KBM-7 (cell line): ENCODE results near the gene C16orf95.

Experiments used
- DNase-seq: peaks from one replicate; pipeline ENCODE4 v3.0.0-alpha.2; 2015
- in situ Hi-C: fragments of 300-500 bp; cut with MboI; formaldehyde crosslinking; loops from 2 replicates; pipeline ENCODE4 v1.14.3; 2020; ENCODE audit warnings: low sequenced_read_pairs, low pct_unique_long_range_greater_than_20kb, mixed read lengths

Gene C16orf95

DNA sequence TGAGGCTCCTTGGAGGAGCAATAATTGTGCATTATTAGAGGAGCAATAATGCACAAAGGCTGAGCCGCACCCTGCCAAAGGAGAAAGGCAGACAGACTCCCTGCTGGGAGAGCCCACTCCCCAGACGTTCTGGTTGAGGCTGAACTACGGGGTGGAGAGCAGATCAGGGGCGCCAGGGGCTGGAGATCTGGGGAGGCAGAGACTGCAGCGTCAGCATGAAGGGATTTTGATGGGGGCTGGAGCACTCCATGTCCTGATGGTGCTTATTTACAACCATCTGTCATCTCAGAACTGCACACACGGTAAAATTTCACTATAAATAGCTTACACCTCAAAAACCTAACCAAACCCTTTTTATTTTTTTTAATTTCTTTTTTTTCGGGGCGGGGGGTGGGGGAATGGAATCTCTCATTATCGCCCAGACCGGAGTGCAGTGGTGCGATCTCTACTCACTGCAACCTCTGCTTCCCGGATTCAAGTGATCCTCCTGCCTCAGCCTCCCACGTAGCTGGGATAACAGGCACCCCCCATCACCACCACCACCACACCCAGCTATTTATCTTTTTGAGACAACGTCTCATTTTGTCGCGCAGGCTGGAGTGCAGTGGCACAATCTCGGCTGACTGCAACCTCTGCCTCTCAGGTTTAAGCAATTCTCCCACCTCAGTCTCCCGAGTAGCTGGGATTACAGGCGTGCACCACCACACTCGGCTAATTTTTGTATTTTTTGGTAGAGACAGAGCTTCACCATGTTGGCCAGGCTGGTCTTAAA lies 4.3 kb upstream of the C16orf95 start:
- no peak for DNase-seq
- in situ Hi-C loops = no loop called here

DNA sequence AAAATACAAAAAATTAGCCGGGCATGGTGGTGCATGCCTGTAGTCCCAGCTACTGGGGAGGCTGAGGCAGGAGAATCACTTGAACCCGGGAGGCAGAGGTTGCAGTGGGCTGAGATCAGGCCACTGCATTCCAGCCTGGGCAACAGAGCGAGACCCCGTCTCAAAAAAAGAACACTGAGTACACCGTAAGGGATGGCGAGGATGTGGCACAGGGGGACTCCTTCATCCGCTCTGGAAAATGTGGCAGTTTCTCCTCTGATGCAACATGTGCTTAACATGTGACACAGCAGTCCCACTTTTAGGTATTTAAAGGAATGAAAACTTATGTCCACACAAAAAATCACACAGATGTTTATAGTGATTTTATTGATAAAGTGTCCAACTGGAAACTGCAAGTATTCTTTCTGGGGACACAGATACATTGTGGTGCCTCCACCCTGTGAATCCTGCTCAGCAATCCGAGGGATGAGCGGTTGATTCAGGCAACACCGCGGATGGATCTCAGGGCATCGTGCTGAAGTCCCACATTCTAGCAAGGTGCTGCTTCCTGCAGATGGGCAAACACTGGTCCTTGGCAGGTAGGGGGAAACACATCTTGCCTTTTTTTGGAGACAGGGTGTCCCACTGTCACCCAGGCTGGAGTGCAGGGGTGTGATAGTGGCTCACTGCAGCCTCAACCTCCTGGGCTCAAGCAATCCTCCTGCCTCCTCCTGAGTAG lies 3.5 kb upstream of the C16orf95 start:
- in situ Hi-C loops = no loop called here
- DNase-seq = no peak

- no peak for DNase-seq
Observed at GRCh38 chr16:87319997-87320491, 2.9 kb upstream of the C16orf95 start.

DNA sequence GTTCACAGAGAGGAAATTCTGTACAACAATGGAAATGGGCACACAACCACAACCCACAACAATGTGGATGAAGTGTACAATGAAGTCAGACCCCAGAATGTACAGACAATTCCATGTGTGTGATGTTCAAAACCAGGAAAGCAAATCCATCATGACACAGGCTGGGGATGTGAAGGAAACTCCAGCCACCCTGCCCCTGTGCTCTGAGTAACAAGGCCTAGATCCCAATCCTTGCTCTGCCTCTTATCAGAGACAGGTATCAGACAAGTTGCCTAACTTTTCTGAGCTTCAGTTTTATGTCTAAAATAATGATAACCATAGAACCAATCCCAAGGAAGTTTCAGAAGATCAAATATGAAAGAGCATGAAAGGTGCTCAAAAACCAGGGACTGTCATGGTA lies 1.8 kb upstream of the C16orf95 start:
- in situ Hi-C loops = no loop called here

More at GRCh38 chr16:87319997-87320491, 2.9 kb upstream of the C16orf95 start:
- in situ Hi-C loops = no loop called here

GRCh38 chr16:87317750-87318644 lies 805 bp upstream of the C16orf95 start:
- DNase-seq = no peak
- in situ Hi-C loops = no loop called here

More for the DNA sequence above, 1.8 kb upstream of the C16orf95 start:
- no peak for DNase-seq

- in situ Hi-C loops = no loop called here
- DNase-seq = no peak
Observed at GRCh38 chr16:87316450-87316922, 706 bp downstream of the C16orf95 start.

- in situ Hi-C loops = no loop called here
- DNase-seq = no peak
Observed at GRCh38 chr16:87314990-87315420, 2.2 kb downstream of the C16orf95 start.

DNA sequence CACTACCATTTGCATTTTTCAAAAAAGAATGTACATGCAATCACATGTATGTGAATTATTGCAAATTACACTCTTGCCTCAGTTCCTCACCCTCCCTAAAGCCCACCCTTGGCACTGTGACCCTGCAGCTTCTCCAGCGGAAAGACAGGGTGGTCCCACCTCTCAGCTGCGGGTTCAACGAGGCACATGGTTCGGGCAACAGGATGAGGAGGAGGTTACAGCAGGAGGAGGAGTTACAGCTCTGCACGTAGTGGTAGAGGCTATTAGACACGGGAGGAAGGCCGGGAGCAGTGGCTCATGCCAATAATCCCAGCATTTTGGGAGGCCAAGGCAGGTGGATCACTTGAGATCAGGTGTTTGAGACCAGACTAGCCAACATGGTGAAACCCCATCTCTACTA lies 5.2 kb downstream of the C16orf95 start:
- in situ Hi-C loops = no loop called here
- DNase-seq = no peak

GRCh38 chr16:87311387-87311786 lies 5.8 kb downstream of the C16orf95 start:
- no peak for DNase-seq
- in situ Hi-C loops = no loop called here

DNA sequence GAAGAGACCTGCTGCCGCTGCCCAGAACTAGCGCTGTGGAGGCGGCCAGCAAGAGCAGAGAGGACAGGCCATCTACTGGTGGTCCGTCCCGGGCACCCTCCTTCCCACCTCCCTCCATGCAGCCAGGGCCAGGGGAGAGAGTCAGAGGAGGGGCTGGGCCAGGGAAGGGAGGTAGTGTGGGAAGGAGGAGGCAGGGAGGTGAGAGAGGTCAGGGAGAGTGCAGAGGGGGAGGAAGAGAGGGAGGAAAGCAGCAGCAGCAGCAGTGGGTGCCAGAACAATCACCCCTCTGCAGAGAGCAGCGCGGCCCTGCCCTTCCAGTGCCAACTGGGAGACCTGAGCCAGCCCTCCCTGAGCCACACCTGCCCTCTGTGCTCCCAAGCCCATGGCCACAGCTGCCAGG lies 6.6 kb downstream of the C16orf95 start:
- in situ Hi-C loops = no loop called here
- no peak for DNase-seq

- DNase-seq = no peak
- in situ Hi-C loops = no loop called here
Observed at GRCh38 chr16:87309620-87310525, 7.3 kb downstream of the C16orf95 start.

DNA sequence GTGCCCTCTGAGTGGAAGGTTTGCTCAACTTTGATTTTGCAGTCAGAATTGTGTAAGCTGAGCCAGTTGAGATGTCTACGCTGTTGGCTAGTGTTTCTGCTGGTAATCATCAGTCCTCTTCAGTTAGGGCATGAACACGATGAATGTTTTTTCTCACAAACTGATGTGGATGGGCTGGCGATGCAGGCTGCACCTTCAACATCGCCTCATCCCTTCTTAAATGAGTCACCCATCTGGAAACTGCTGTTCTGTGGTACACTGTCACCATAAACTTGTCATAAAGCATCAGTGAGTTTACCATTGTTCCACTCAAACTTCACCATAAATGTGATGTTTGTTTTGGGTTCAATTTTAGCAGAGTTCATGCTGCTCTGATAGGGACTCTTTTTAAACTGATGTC lies 8.4 kb downstream of the C16orf95 start:
- DNase-seq = no peak
- in situ Hi-C loops = no loop called here

GRCh38 chr16:87306516-87306915 lies 10.7 kb downstream of the C16orf95 start:
- in situ Hi-C loops = no loop called here
- no peak for DNase-seq

DNA sequence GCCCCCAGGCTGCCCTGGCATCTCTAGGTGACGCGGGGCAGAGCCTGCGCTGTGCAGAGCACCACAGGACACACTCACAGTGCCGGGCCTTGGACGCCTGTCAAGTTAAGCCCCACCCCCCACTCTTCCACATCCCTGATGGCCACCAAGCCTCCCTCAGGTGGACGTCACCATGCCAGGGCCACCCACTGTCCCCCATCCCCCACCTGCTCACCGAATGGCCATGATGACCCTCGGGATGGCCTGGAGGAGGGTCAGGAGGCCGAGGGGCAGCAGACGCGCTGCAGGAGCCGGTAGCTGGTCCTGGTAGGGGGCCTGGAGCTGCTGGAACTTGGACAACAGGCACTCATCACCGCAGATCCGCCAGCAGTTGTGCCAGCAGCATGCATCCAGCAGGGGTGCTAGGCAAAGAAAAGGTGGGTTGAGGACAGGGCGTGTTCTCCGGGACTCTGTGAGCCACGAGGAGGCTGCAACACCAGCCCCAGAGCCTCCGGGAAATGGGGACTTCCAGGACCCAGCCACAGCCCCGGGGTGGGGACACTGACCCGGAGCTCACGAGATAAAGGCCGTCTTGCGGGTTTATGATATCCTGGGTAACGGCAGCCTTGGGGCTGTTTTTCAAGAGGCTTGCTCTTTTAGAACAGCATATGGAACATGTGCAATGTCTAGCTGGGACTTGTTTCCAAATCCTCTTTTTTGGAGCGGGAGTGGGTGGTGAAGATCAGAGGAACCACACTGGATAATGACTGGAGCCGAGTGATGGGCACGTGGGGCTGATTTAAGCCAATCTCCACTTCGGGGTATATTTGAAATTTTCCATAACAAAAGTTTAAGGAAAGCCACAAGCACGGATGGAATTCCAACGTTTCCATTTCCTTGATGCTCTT lies 11.4 kb downstream of the C16orf95 start:
- in situ Hi-C loops = no loop called here
- no peak for DNase-seq

- DNase-seq = peak; percentile 59
- in situ Hi-C loops = no loop called here
Observed at GRCh38 chr16:87304951-87305350, 12.2 kb downstream of the C16orf95 start.

GRCh38 chr16:87303962-87304521 lies 13.2 kb downstream of the C16orf95 start:
- in situ Hi-C loops = no loop called here
- no peak for DNase-seq

GRCh38 chr16:87303431-87303930 lies 13.7 kb downstream of the C16orf95 start:
- in situ Hi-C loops = no loop called here
- peak; percentile 71 for DNase-seq
